Breast epithelium (tissue), 4 donors: ENCODE results near the gene TAPBPL. TPM values are rescaled to one million over a fixed set of nuclear protein-coding genes. Genes with fewer than 3 reads are reported as not detected.
"Not testable (repeated sequence)": the region's sequence is repeated elsewhere in the genome, so short reads cannot be mapped to it uniquely, and the experiment has no call there.

Experiments used
- DNase-seq, 2 donors: peaks; one replicate each; pipeline ENCODE4 v3.0.0-alpha.2; 2019; ENCODE audit warnings: low spot score in 2 of 2
- H3K27ac ChIP-seq, 2 donors: fragments of 200-600 bp; sonication (generic) in 1 of 2; one replicate each; pipeline ENCODE4 v1.5.1; 2016 to 2019; ENCODE audit warnings: mild to moderate bottlenecking in 1 of 2
- H3K27me3 ChIP-seq, 2 donors: fragments of 200-600 bp; sonication (generic) in 1 of 2; one replicate each; pipeline versions ENCODE4 v1.5.1 to v1.6.0; 2017 to 2019; ENCODE audit warnings: control low read depth in 1 of 2, mild to moderate bottlenecking in 1 of 2
- H3K36me3 ChIP-seq: fragments of 200-600 bp; one replicate; pipeline ENCODE4 v1.5.1; 2019
- H3K4me1 ChIP-seq, 2 donors: fragments of 200-600 bp; sonication (generic); one replicate each; pipeline ENCODE4 v1.5.1; 2016 to 2019; ENCODE audit warnings: control low read depth in 1 of 2
- H3K4me3 ChIP-seq, 3 donors: fragments of 200-600 bp; sonication (generic); 1 replicate in 2 of 3; 2 replicates in 1 of 3; pipeline ENCODE4 v1.5.1; 2016 to 2019; ENCODE audit warnings: mild to moderate bottlenecking in 3 of 3, moderate library complexity in 2 of 3
- H3K9me3 ChIP-seq, 2 donors: fragments of 200-600 bp; sonication (generic) in 1 of 2; one replicate each; pipeline ENCODE4 v1.5.1; 2016 to 2019; ENCODE audit warnings: control low read depth in 1 of 2
- CTCF ChIP-seq, 3 donors: fragments of 450-650 bp; IDR thresholded peaks; one replicate each; pipeline ENCODE4 v1.5.1; 2016 to 2017; ENCODE audit warnings: antibody characterized with exemption in 3 of 3, mild to moderate bottlenecking in 3 of 3, moderate library complexity in 3 of 3
- POLR2A ChIP-seq: fragments of 450-650 bp; IDR thresholded peaks from one replicate; pipeline ENCODE4 v1.6.1; 2016; ENCODE audit warnings: antibody characterized with exemption, mild to moderate bottlenecking, moderate library complexity
- POLR2AphosphoS5 ChIP-seq, 3 donors: sonication (generic); formaldehyde crosslinking; IDR thresholded peaks; one replicate each; pipeline ENCODE4 v1.6.1; 2017; ENCODE audit warnings: antibody characterized with exemption in 3 of 3
- intact Hi-C: fragments of 100-400 bp; cut with DNase I; formaldehyde crosslinking; loops from one replicate; pipeline ENCODE4 v1.15.1; 2023; ENCODE audit warnings: low total_unique reads
- total RNA-seq, 3 donors: library from RNA; depleted of rRNA; stranded (reverse); fragments of >200 nt; gene quantifications; one replicate each; pipeline ENCODE4 v1.1.0, GENCODE V29; 2016

Gene TAPBPL
- total RNA-seq, 3 donors from 2014 or later = 16.5 to 24.6 (median 22.9) TPM

GRCh38 chr12:6425590-6426531 lies 26.0 kb upstream of the TAPBPL start:
- intact Hi-C loops = loop anchor here (5.0 to 10.0 kb wide), 2 partner anchors 109 to 439 kb away; partner anchors contain the start of gene GAPDH
- no peak overlapping the region for H3K27ac ChIP-seq
- DNase-seq = no peak

GRCh38 chr12:6426882-6427671 lies 24.8 kb upstream of the TAPBPL start:
- H3K27me3 ChIP-seq = no peaks in the 10 kb centered on the region
- no peaks in the 10 kb centered on the region for H3K9me3 ChIP-seq
- H3K36me3 ChIP-seq = no peaks in the 10 kb centered on the region
- no peak for DNase-seq
- intact Hi-C loops = loop anchor here (5.0 to 10.0 kb wide), 2 partner anchors 108 to 440 kb away; partner anchors contain the start of gene GAPDH
- no peak for TF ChIP-seq CTCF (IDR thresholded peaks at IDR 0.05)
- no peak for TF ChIP-seq POLR2AphosphoS5 (IDR thresholded peaks at IDR 0.05)
- no peak for TF ChIP-seq POLR2A
- H3K27ac ChIP-seq = no peak overlapping the region
- H3K4me1 ChIP-seq = peaks cover 3 to 4% of the 10 kb centered on the region in 2 donors
- H3K4me3 ChIP-seq = no peak overlapping the region

More at GRCh38 chr12:6425590-6426531, 26.0 kb upstream of the TAPBPL start:
- Histone ChIP-seq H3K4me1 (peaks cover 3 to 4% of the 10 kb centered on the region in 2 donors), H3K27me3 (no peaks in the 10 kb centered on the region), H3K4me3 (no peak overlapping the region), H3K36me3 (no peaks in the 10 kb centered on the region), H3K9me3 (no peaks in the 10 kb centered on the region)
- no peak for TF ChIP-seq POLR2A
- TF ChIP-seq POLR2AphosphoS5 (IDR thresholded peaks at IDR 0.05) = no peak
- no peak for TF ChIP-seq CTCF (IDR thresholded peaks at IDR 0.05)

GRCh38 chr12:6427796-6428195 lies 24.0 kb upstream of the TAPBPL start:
- not testable (repeated sequence) for H3K27ac ChIP-seq, H3K4me1 ChIP-seq, H3K27me3 ChIP-seq, H3K4me3 ChIP-seq, H3K36me3 ChIP-seq, DNase-seq, H3K9me3 ChIP-seq
- intact Hi-C loops = loop anchor here (5.0 to 10.0 kb wide), 2 partner anchors 107 to 440 kb away; partner anchors contain the start of gene GAPDH

- no peaks in the 10 kb centered on the region for H3K9me3 ChIP-seq
- DNase-seq = no peak
- H3K36me3 ChIP-seq = no peaks in the 10 kb centered on the region
- intact Hi-C loops = loop anchor here (5.0 to 10.0 kb wide), 2 partner anchors 106 to 441 kb away; partner anchors contain the start of gene GAPDH
- H3K4me1 ChIP-seq = peaks cover 3 to 4% of the 10 kb centered on the region in 2 donors
- no peak overlapping the region for H3K27ac ChIP-seq
- TF ChIP-seq CTCF (IDR thresholded peaks at IDR 0.05) (no peak), POLR2AphosphoS5 (IDR thresholded peaks at IDR 0.05) (no peak), POLR2A (no peak)
- no peaks in the 10 kb centered on the region for H3K27me3 ChIP-seq
- no peak overlapping the region for H3K4me3 ChIP-seq
Observed at GRCh38 chr12:6428326-6428725, 23.5 kb upstream of the TAPBPL start.

GRCh38 chr12:6430124-6430989 lies 21.5 kb upstream of the TAPBPL start:
- intact Hi-C loops = no loop called here
- Histone ChIP-seq H3K4me3 (peak overlapping the region; percentile 7 to 58 (median 34)), H3K4me1 (peaks cover 0 to 3% of the 10 kb centered on the region in 2 donors), H3K36me3 (no peaks in the 10 kb centered on the region), H3K27ac (peak overlapping the region; percentile 68 to 80), H3K9me3 (no peaks in the 10 kb centered on the region), H3K27me3 (no peaks in the 10 kb centered on the region)
- TF ChIP-seq POLR2AphosphoS5 (IDR thresholded peaks at IDR 0.05) = peak in 1 of 3 donors; percentile 83
- TF ChIP-seq CTCF (IDR thresholded peaks at IDR 0.05) = no peak
- peak in 1 of 2 donors; percentile 64 for DNase-seq
